ENCODE measurements around the gene HEATR3. TPM values are rescaled to one million over a fixed set of nuclear protein-coding genes. Genes with fewer than 3 reads are reported as not detected.

Gene HEATR3
- total and polyA plus RNA-seq, 2 of the 13 experiments (the other 11 are each of a cell fraction or from before 2014, with no cell fraction given): 22.4 to 52.4 TPM

DNA sequence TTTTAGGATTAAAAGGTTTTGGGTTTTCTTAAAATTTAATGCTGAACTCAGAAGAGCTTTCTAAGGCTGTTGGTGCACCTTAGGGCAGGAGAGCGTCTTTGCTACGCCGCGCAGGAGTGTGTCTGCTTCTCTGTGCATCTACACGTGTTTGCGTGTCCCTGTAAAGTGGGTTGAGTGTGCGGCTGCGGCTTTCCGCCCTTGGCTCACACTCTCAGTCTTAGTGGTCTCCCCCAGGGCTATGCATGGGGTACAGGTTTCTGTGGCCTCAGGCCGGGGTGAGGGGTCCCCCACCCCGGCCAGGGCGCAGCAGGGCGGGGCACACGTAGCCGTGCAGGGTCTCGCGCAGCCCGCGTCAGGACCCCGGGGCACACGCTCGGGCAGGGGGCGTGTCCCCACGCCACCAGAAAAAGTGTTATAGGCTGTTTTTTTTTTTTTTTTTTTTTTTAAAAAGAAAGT, 86.6 kb downstream of the HEATR3 start (continued):
- TF ChIP-seq ZSCAN12 (CRISPR knock-in tag; IDR thresholded peaks at IDR 0.05): 0 out of 2 replicates have a peak, but pooled peaks have one; percentile 73
- no peak for TF ChIP-seq ZNF296 (CRISPR knock-in tag; conservative IDR thresholded peaks at IDR 0.05)
- TF ChIP-seq SETDB1 (CRISPR knock-in tag; IDR thresholded peaks at IDR 0.05; ENCODE audit: borderline replicate concordance): no peak
- TF ChIP-seq ZNF777 (CRISPR knock-in tag; IDR thresholded peaks at IDR 0.05): peak; percentile 48; the same call in 1 of the 2 replicates
- TF ChIP-seq SMC3 (IDR thresholded peaks at IDR 0.05; ENCODE audit: low read length): no peak
- 0 out of 2 replicates have a peak, but pooled peaks have one; percentile 56 for TF ChIP-seq ZNF234 (CRISPR knock-in tag; conservative IDR thresholded peaks at IDR 0.05)
- TF ChIP-seq, protein P1, sequence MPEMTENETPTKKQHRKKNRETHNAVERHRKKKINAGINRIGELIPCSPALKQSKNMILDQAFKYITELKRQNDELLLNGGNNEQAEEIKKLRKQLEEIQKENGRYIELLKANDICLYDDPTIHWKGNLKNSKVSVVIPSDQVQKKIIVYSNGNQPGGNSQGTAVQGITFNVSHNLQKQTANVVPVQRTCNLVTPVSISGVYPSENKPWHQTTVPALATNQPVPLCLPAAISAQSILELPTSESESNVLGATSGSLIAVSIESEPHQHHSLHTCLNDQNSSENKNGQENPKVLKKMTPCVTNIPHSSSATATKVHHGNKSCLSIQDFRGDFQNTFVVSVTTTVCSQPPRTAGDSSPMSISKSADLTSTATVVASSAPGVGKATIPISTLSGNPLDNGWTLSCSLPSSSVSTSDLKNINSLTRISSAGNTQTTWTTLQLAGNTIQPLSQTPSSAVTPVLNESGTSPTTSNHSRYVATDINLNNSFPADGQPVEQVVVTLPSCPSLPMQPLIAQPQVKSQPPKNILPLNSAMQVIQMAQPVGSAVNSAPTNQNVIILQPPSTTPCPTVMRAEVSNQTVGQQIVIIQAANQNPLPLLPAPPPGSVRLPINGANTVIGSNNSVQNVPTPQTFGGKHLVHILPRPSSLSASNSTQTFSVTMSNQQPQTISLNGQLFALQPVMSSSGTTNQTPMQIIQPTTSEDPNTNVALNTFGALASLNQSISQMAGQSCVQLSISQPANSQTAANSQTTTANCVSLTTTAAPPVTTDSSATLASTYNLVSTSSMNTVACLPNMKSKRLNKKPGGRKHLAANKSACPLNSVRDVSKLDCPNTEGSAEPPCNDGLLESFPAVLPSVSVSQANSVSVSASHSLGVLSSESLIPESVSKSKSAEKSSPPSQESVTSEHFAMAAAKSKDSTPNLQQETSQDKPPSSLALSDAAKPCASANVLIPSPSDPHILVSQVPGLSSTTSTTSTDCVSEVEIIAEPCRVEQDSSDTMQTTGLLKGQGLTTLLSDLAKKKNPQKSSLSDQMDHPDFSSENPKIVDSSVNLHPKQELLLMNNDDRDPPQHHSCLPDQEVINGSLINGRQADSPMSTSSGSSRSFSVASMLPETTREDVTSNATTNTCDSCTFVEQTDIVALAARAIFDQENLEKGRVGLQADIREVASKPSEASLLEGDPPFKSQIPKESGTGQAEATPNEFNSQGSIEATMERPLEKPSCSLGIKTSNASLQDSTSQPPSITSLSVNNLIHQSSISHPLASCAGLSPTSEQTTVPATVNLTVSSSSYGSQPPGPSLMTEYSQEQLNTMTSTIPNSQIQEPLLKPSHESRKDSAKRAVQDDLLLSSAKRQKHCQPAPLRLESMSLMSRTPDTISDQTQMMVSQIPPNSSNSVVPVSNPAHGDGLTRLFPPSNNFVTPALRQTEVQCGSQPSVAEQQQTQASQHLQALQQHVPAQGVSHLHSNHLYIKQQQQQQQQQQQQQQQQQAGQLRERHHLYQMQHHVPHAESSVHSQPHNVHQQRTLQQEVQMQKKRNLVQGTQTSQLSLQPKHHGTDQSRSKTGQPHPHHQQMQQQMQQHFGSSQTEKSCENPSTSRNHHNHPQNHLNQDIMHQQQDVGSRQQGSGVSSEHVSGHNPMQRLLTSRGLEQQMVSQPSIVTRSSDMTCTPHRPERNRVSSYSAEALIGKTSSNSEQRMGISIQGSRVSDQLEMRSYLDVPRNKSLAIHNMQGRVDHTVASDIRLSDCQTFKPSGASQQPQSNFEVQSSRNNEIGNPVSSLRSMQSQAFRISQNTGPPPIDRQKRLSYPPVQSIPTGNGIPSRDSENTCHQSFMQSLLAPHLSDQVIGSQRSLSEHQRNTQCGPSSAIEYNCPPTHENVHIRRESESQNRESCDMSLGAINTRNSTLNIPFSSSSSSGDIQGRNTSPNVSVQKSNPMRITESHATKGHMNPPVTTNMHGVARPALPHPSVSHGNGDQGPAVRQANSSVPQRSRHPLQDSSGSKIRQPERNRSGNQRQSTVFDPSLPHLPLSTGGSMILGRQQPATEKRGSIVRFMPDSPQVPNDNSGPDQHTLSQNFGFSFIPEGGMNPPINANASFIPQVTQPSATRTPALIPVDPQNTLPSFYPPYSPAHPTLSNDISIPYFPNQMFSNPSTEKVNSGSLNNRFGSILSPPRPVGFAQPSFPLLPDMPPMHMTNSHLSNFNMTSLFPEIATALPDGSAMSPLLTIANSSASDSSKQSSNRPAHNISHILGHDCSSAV (CRISPR knock-in tag; IDR thresholded peaks at IDR 0.05; ENCODE audit: borderline replicate concordance): no peak; the same call in 1 of the 2 replicates
- TF ChIP-seq MAFF (IDR thresholded peaks at IDR 0.05; ENCODE audit: low read depth, low read length): no peak
- TF ChIP-seq ARHGAP35 (CRISPR knock-in tag; IDR thresholded peaks at IDR 0.05; ENCODE audit: borderline replicate concordance): no peak
- TF ChIP-seq AGO2 (optimal IDR thresholded peaks at IDR 0.05; ENCODE audit: low read depth, low read length): peak; percentile 90
- TF ChIP-seq ZNF337 (CRISPR knock-in tag; IDR thresholded peaks at IDR 0.05; ENCODE audit: borderline replicate concordance, low read depth): no peak
- TF ChIP-seq ZNF782 (CRISPR knock-in tag; IDR thresholded peaks at IDR 0.05; ENCODE audit: borderline replicate concordance): no peak
- no peak for TF ChIP-seq NCOA2 (CRISPR knock-in tag; IDR thresholded peaks at IDR 0.05)
- TF ChIP-seq PHF20 (CRISPR knock-in tag; IDR thresholded peaks at IDR 0.05): no peak
- 0 out of 2 replicates have a peak, but pooled peaks have one; percentile 47 for TF ChIP-seq MAFG (CRISPR knock-in tag; IDR thresholded peaks at IDR 0.05)
- TF ChIP-seq, protein P2, sequence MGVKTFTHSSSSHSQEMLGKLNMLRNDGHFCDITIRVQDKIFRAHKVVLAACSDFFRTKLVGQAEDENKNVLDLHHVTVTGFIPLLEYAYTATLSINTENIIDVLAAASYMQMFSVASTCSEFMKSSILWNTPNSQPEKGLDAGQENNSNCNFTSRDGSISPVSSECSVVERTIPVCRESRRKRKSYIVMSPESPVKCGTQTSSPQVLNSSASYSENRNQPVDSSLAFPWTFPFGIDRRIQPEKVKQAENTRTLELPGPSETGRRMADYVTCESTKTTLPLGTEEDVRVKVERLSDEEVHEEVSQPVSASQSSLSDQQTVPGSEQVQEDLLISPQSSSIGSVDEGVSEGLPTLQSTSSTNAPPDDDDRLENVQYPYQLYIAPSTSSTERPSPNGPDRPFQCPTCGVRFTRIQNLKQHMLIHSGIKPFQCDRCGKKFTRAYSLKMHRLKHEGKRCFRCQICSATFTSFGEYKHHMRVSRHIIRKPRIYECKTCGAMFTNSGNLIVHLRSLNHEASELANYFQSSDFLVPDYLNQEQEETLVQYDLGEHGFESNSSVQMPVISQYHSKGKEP (CRISPR knock-in tag; IDR thresholded peaks at IDR 0.05): no peak
- no peak for TF ChIP-seq SPEN (CRISPR knock-in tag; IDR thresholded peaks at IDR 0.05; ENCODE audit: low read depth)
- no peak for TF ChIP-seq ZNF441 (CRISPR knock-in tag; IDR thresholded peaks at IDR 0.05; ENCODE audit: borderline replicate concordance)
- no peak; the same call in 1 of the 2 replicates for TF ChIP-seq TOE1 (CRISPR knock-in tag; IDR thresholded peaks at IDR 0.05)
- TF ChIP-seq, protein P3, sequence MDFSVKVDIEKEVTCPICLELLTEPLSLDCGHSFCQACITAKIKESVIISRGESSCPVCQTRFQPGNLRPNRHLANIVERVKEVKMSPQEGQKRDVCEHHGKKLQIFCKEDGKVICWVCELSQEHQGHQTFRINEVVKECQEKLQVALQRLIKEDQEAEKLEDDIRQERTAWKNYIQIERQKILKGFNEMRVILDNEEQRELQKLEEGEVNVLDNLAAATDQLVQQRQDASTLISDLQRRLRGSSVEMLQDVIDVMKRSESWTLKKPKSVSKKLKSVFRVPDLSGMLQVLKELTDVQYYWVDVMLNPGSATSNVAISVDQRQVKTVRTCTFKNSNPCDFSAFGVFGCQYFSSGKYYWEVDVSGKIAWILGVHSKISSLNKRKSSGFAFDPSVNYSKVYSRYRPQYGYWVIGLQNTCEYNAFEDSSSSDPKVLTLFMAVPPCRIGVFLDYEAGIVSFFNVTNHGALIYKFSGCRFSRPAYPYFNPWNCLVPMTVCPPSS (IDR thresholded peaks at IDR 0.05): no peak

Data from HepG2 (cell line).